Mesenchymal stem cell (in vitro differentiated cells and primary cell): ENCODE data around the gene RCAN3.

Source experiments
- DNase-seq: peaks from one replicate; pipeline ENCODE4 v3.0.0-alpha.2; 2013
- H2AFZ ChIP-seq: one replicate; pipeline ENCODE4 v1.6.1; 2013; ENCODE audit warnings: low read depth, mild to moderate bottlenecking, control low read depth, inconsistent platforms, low read length, moderate library complexity
- H2AK5ac ChIP-seq: 2 replicates; pipeline ENCODE4 v1.6.1; 2013; ENCODE audit warnings: low read length, moderate library complexity, mild to moderate bottlenecking, inconsistent platforms; ENCODE audit not compliant: severe bottlenecking
- H2BK120ac ChIP-seq: one replicate; pipeline ENCODE4 v1.6.1; 2013; ENCODE audit warnings: low read depth, mild to moderate bottlenecking, inconsistent platforms, low read length, moderate library complexity
- H2BK12ac ChIP-seq, 2 experiments: one replicate each; pipeline ENCODE4 v1.6.1; 2013; ENCODE audit warnings: inconsistent platforms in 2 of 2, low read length in 2 of 2, mild to moderate bottlenecking in 2 of 2, moderate library complexity in 2 of 2, control low read depth in 1 of 2
- H2BK15ac ChIP-seq: one replicate; pipeline ENCODE4 v1.6.1; 2013; ENCODE audit warnings: mild to moderate bottlenecking, low read depth, inconsistent platforms; ENCODE audit not compliant: poor library complexity, severe bottlenecking
- H2BK5ac ChIP-seq: 2 replicates; pipeline ENCODE4 v1.6.1; 2013; ENCODE audit warnings: low read depth, mild to moderate bottlenecking, low read length, control low read depth, inconsistent platforms; ENCODE audit not compliant: poor library complexity, severe bottlenecking
- H3K14ac ChIP-seq, 2 experiments: one replicate each; pipeline ENCODE4 v1.6.1; 2013; ENCODE audit warnings: inconsistent platforms in 2 of 2, low read length in 2 of 2, control low read depth in 1 of 2, mild to moderate bottlenecking in 1 of 2, moderate library complexity in 1 of 2
- H3K18ac ChIP-seq, 2 experiments: one replicate each; pipeline ENCODE4 v1.6.1; 2013; ENCODE audit warnings: inconsistent platforms in 2 of 2, low read length in 2 of 2, control low read depth in 1 of 2, low read depth in 1 of 2, mild to moderate bottlenecking in 1 of 2
- H3K23ac ChIP-seq, 2 experiments: one replicate each; pipeline ENCODE4 v1.6.1; 2013; ENCODE audit warnings: inconsistent platforms in 2 of 2, low read length in 2 of 2, mild to moderate bottlenecking in 2 of 2, moderate library complexity in 2 of 2, control low read depth in 1 of 2
- H3K27ac ChIP-seq: 2 replicates; pipeline ENCODE4 v1.5.1; 2013; ENCODE audit warnings: mild to moderate bottlenecking, moderate library complexity, low read length, control low read depth, inconsistent platforms; ENCODE audit not compliant: poor library complexity, severe bottlenecking
- H3K27me3 ChIP-seq, 2 experiments: 2 replicates each; pipeline versions ENCODE4 v1.6.1 to v1.7.0; 2013; ENCODE audit warnings: low read length in 2 of 2, mild to moderate bottlenecking in 2 of 2, moderate library complexity in 2 of 2, control low read depth in 1 of 2, inconsistent platforms in 1 of 2; ENCODE audit not compliant: control insufficient read depth in 1 of 2, insufficient read depth in 1 of 2
- H3K36me3 ChIP-seq, 2 experiments: 2 replicates each; pipeline versions ENCODE4 v1.6.1 to v1.7.0; 2013; ENCODE audit warnings: low read length in 2 of 2, control low read depth in 1 of 2, inconsistent platforms in 1 of 2, low read depth in 1 of 2, mild to moderate bottlenecking in 1 of 2; ENCODE audit not compliant: insufficient read depth in 2 of 2, control insufficient read depth in 1 of 2
- H3K4ac ChIP-seq, 2 experiments: one replicate each; pipeline ENCODE4 v1.6.1; 2013; ENCODE audit warnings: inconsistent platforms in 2 of 2, low read length in 2 of 2, mild to moderate bottlenecking in 2 of 2, moderate library complexity in 2 of 2, control low read depth in 1 of 2, low read depth in 1 of 2
- H3K4me1 ChIP-seq: 2 replicates; pipeline ENCODE4 v1.6.1; 2013; ENCODE audit warnings: low read depth, low read length, control low read depth; ENCODE audit not compliant: control insufficient read depth, insufficient read depth
- H3K4me2 ChIP-seq: 2 replicates; pipeline ENCODE4 v1.6.1; 2013; ENCODE audit warnings: low read length, mild to moderate bottlenecking, inconsistent platforms; ENCODE audit not compliant: poor library complexity, severe bottlenecking
- H3K4me3 ChIP-seq, 2 experiments: 2 replicates each; pipeline versions ENCODE4 v1.5.1 to v1.7.0; 2013; ENCODE audit warnings: low read length in 2 of 2, mild to moderate bottlenecking in 2 of 2, control low read depth in 1 of 2, low read depth in 1 of 2; ENCODE audit not compliant: insufficient read depth in 1 of 2
- H3K79me1 ChIP-seq: replicated peaks from 2 replicates; pipeline ENCODE4 v1.6.1; 2013; ENCODE audit warnings: mild to moderate bottlenecking, control low read depth, low read length, inconsistent platforms; ENCODE audit not compliant: poor library complexity, severe bottlenecking
- H3K9ac ChIP-seq: 2 replicates; pipeline ENCODE4 v1.7.0; 2013; ENCODE audit warnings: mild to moderate bottlenecking, low read length, moderate library complexity
- H3K9me3 ChIP-seq: 2 replicates; pipeline ENCODE4 v1.7.0; 2013; ENCODE audit warnings: mild to moderate bottlenecking, low read length; ENCODE audit not compliant: control insufficient read depth
- H4K8ac ChIP-seq: one replicate; pipeline ENCODE4 v1.6.1; 2013; ENCODE audit warnings: inconsistent platforms, mild to moderate bottlenecking, low read length, moderate library complexity
- H4K91ac ChIP-seq: one replicate; pipeline ENCODE4 v1.6.1; 2013; ENCODE audit warnings: mild to moderate bottlenecking, low read length, inconsistent platforms
- WGBS: methylation state at CpG from one replicate; pipeline ENCODE4 v1.1.7; 2013; ENCODE audit warnings: mixed read lengths; 5-methylcytosine and 5-hydroxymethylcytosine counted together

RCAN3 gene

GRCh38 chr1:24567792-24568388, 65.3 kb downstream of the RCAN3 start:
- Histone ChIP-seq H3K79me1 (no peaks in the 10 kb centered on the region), H3K27ac (no peak overlapping the region), H3K23ac (no peak overlapping the region), H3K18ac (no peak overlapping the region), H2AFZ (no peak overlapping the region), H3K36me3 (no peaks in the 10 kb centered on the region), H2AK5ac (no peak overlapping the region), H3K4me1 (peaks cover 14% of the 10 kb centered on the region), H2BK5ac (no peak overlapping the region), H2BK12ac (no peak overlapping the region), H3K9me3 (no peaks in the 10 kb centered on the region), H3K4me3 (no peak overlapping the region), H3K27me3 (peaks cover 0 to 27% of the 10 kb centered on the region in 2 experiments), H3K14ac (peak overlapping the region in 1 of 2 experiments; percentile 13), H3K9ac (no peak overlapping the region), H2BK120ac (no peak overlapping the region), H4K91ac (no peak overlapping the region), H3K4ac (no peak overlapping the region), H4K8ac (no peak overlapping the region), H3K4me2 (no peak overlapping the region), H2BK15ac (no peak overlapping the region)
- WGBS = 71% methylated on average over 17 of the region's 17 CpGs
- no peak for DNase-seq

GRCh38 chr1:24568475-24568874, 65.8 kb downstream of the RCAN3 start:
- Histone ChIP-seq H2BK120ac (no peak overlapping the region), H2BK15ac (no peak overlapping the region), H3K79me1 (no peaks in the 10 kb centered on the region), H3K36me3 (no peaks in the 10 kb centered on the region), H4K91ac (no peak overlapping the region), H2AK5ac (no peak overlapping the region), H2AFZ (no peak overlapping the region), H2BK12ac (no peak overlapping the region), H3K4ac (no peak overlapping the region), H3K9ac (no peak overlapping the region), H3K23ac (no peak overlapping the region), H4K8ac (no peak overlapping the region), H3K9me3 (no peaks in the 10 kb centered on the region), H3K4me1 (peaks cover 14% of the 10 kb centered on the region), H3K4me2 (no peak overlapping the region), H3K27ac (no peak overlapping the region), H3K4me3 (no peak overlapping the region), H3K18ac (no peak overlapping the region), H3K27me3 (peaks cover 0 to 24% of the 10 kb centered on the region in 2 experiments), H2BK5ac (no peak overlapping the region), H3K14ac (no peak overlapping the region)
- no peak for DNase-seq
- no CpG with 5 or more reads among the region's 2 CpGs for WGBS

- Histone ChIP-seq H3K4me1 (peaks cover 14% of the 10 kb centered on the region), H3K23ac (no peak overlapping the region), H3K18ac (peak overlapping the region in 1 of 2 experiments; percentile 55), H3K4me3 (no peak overlapping the region), H3K4ac (no peak overlapping the region), H3K4me2 (no peak overlapping the region), H2AK5ac (no peak overlapping the region), H3K36me3 (no peaks in the 10 kb centered on the region), H2BK120ac (no peak overlapping the region), H2BK12ac (no peak overlapping the region), H4K8ac (no peak overlapping the region), H3K9ac (no peak overlapping the region), H3K27me3 (peaks cover 0 to 11% of the 10 kb centered on the region in 2 experiments), H2AFZ (no peak overlapping the region), H2BK5ac (no peak overlapping the region), H4K91ac (no peak overlapping the region), H3K79me1 (no peaks in the 10 kb centered on the region), H3K14ac (no peak overlapping the region), H3K9me3 (no peaks in the 10 kb centered on the region), H2BK15ac (no peak overlapping the region), H3K27ac (no peak overlapping the region)
- WGBS = 80% methylated on average over 7 of the region's 10 CpGs
- no peak for DNase-seq
These were observed 67.9 kb downstream of the RCAN3 start for GRCh38 chr1:24570265-24571125.

- no peak overlapping the region for H3K4me2 ChIP-seq
- no peak overlapping the region for H4K91ac ChIP-seq
- H3K14ac ChIP-seq = no peak overlapping the region
- no peak overlapping the region for H3K23ac ChIP-seq
- no peak overlapping the region for H2BK12ac ChIP-seq
- H4K8ac ChIP-seq = no peak overlapping the region
- peaks cover 0 to 8% of the 10 kb centered on the region in 2 experiments for H3K27me3 ChIP-seq
- no peak for DNase-seq
- 93% methylated on average over 8 of the region's 9 CpGs for WGBS
- no peaks in the 10 kb centered on the region for H3K36me3 ChIP-seq
- H3K4ac ChIP-seq = no peak overlapping the region
- no peaks in the 10 kb centered on the region for H3K9me3 ChIP-seq
- H2AK5ac ChIP-seq = no peak overlapping the region
- H3K4me3 ChIP-seq = no peak overlapping the region
- no peak overlapping the region for H3K18ac ChIP-seq
- H2BK120ac ChIP-seq = no peak overlapping the region
- peaks cover 8% of the 10 kb centered on the region for H3K4me1 ChIP-seq
- H3K27ac ChIP-seq = no peak overlapping the region
- H3K9ac ChIP-seq = no peak overlapping the region
- no peak overlapping the region for H2BK5ac ChIP-seq
- H3K79me1 ChIP-seq = no peaks in the 10 kb centered on the region
- no peak overlapping the region for H2AFZ ChIP-seq
- no peak overlapping the region for H2BK15ac ChIP-seq
These were observed 69.7 kb downstream of the RCAN3 start for GRCh38 chr1:24572301-24572700.
